ENCODE measurements around the gene USP31.
A peak's percentile ranks its signal among the peaks of the same experiment; 100 is the strongest.

The USP31 gene, protein sequence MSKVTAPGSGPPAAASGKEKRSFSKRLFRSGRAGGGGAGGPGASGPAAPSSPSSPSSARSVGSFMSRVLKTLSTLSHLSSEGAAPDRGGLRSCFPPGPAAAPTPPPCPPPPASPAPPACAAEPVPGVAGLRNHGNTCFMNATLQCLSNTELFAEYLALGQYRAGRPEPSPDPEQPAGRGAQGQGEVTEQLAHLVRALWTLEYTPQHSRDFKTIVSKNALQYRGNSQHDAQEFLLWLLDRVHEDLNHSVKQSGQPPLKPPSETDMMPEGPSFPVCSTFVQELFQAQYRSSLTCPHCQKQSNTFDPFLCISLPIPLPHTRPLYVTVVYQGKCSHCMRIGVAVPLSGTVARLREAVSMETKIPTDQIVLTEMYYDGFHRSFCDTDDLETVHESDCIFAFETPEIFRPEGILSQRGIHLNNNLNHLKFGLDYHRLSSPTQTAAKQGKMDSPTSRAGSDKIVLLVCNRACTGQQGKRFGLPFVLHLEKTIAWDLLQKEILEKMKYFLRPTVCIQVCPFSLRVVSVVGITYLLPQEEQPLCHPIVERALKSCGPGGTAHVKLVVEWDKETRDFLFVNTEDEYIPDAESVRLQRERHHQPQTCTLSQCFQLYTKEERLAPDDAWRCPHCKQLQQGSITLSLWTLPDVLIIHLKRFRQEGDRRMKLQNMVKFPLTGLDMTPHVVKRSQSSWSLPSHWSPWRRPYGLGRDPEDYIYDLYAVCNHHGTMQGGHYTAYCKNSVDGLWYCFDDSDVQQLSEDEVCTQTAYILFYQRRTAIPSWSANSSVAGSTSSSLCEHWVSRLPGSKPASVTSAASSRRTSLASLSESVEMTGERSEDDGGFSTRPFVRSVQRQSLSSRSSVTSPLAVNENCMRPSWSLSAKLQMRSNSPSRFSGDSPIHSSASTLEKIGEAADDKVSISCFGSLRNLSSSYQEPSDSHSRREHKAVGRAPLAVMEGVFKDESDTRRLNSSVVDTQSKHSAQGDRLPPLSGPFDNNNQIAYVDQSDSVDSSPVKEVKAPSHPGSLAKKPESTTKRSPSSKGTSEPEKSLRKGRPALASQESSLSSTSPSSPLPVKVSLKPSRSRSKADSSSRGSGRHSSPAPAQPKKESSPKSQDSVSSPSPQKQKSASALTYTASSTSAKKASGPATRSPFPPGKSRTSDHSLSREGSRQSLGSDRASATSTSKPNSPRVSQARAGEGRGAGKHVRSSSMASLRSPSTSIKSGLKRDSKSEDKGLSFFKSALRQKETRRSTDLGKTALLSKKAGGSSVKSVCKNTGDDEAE (N-terminal part only)

DNA sequence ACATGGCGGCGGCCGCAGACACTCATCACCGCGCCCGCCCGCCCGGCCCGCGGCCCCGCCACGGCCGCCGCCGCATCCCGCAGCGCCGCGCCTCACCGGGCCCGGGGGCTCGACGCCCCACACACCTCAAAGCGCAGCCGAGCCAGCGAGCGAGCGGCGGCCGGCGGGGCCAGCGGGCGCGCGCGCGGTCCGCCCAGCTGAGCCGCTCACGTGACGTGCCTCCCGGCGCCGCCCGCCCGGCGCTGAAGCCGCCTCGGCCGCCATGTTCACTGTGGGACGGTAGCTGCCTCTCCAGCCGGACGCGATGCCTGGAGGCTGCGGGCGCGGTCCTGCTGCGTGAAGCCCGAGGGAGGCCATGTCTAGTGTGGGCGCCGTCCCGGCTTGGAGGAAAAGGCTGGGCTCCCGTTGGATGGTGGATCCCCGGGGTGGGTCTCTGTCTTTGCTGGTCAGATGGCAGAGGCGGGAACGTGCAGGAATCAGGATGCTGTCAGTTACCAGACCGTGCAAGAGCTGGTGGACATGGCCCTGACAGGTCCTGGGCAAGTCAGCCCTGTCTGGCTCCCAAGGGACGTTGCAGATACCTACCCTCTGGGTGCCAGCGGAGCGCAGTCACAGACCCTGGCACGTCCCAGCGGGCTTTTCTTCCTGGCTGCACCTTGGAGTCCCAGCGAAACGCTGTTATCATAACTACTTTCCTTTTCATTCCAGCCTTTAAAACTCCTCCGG lies at the start of gene USP31:
Gene USP31, minus strand, starts transcription at position 186 of the 726 bp plus-strand sequence. Its CDS starts 182 bp downstream, at position 4.
- peak; percentile 94 for DNase-seq

DNA sequence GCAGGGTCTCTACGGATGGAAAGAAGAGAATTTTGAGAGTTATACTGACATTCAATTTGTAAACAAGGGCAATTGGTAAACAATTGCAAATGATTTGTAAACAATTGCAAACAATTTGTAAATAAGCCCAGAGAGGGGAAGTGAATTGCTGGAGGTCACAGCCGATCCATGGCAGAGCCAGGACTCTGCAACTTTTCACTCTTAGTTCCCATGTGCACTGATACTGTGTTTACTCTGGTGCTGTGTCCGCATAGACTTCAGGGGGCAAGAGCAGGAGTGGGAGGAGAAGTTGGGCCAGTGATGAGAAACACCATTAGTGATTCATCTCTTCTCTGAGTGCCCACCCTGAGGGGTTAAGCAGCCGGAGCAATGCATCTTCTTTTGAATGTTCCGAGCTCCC lies 47.3 kb upstream of the USP31 start:
- DNase-seq: no peak

DNA sequence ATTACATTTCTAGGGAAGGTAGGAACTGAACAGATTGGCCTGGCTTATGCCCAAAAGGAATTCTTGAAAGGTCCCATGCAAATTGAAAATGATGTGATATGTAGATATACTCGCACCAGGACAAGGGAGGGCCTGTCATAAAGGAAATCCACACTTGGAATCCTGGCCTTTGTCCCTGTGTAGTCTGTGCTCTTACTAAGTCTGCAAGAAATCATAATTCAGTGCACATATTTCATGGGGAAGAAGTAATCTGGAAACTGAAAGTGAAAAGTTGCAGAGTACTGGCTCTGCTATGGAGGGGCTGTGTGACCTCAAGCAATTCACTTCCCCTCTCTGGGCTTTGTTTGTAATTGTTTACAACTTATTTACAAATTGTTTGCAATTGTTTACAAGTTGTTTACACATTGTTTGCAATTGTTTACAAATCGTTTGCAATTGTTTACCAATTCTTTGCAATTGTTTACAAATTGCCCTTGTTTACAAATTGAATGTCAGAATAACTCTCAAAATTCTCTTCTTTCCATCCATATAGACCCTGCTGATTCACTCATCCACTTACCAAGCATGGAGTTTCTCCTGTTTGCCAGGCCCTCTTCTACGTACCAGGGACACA lies 46.2 kb upstream of the USP31 start:
- peak; percentile 61 for DNase-seq

DNA sequence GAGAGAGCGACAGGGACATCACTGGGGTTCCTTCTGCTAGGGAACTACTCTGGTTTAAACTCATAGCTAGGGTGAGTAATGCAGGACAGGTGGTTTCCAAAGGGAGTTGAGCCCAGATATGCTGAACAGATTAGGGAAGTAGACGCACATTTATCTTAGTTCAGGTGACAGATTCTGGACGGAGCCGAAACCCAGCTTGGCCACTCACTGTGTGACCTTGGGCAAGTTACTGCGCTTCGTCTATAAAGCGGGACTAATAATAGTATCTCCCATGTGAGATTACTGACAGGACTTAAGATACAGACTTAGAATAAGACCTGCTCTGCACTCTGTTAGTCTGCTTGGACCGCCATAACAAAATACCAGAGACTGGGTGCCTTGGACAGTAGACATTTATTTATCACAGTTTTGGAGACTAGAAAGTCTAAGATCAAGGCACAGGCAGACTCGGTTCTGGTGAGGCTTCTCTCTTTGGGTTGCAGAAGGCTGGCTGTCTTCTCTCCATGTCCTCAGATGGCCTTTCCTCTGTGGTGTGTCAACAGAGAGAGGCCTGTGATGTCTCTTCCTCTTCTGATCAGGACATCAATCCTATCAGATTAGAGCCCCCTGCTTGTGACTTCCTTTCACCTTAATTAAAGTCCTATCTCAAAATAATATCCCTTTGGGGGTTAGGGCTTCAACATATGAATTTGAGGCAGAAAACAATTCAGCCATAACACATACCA lies 45.4 kb upstream of the USP31 start:
- peak; percentile 18 for DNase-seq

DNA sequence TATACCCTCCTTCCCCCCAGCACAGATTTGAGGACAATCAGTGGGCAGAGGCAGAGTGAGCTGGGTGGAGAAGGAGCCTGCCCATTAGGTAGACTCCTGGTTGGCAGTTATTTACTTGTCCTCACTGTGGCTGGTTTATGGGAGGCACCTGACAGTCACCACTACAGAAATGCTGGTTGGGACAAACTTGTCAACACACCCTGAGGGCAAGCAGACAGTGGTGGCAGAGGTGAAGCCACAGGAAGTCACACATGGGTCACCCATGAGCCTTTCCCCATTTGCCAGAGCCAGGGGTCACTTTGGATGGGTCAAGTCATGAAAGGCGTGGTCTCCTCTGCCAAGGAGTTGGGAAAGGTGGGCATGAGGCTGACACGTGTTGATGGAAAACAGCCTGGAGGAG lies 39.7 kb upstream of the USP31 start:
- DNase-seq: no peak

DNA sequence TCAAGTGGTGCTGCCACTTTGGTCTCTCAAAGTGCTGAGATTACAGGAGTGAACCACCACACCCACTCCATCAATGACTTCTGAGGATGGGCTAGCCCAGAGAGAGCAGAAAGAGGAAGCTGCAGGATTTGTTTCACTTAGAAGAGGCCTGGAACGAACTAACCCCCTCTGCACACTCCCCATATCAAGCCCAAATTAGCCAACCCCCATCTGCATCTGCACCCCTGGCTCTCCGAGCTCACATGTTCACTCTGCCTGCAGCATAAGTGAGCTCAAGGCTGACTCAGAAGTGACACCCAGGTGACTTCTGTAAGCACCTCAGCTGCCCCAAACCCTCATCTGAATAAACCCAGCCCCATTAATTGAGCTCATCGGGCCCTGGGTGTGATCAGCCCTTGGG lies 38.1 kb upstream of the USP31 start:
- DNase-seq: no peak

DNA sequence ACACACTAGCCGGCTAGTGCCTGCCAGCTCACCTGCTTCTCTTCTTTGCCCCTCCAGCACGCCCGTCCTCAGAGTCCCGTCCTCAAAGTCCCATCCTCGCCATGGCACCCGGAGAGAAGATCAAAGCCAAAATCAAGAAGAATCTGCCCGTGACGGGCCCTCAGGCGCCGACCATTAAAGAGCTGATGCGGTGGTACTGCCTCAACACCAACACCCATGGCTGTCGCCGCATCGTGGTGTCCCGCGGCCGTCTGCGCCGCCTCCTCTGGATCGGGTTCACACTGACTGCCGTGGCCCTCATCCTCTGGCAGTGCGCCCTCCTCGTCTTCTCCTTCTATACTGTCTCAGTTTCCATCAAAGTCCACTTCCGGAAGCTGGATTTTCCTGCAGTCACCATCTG lies 36.9 kb upstream of the USP31 start:
- DNase-seq: no peak

DNA sequence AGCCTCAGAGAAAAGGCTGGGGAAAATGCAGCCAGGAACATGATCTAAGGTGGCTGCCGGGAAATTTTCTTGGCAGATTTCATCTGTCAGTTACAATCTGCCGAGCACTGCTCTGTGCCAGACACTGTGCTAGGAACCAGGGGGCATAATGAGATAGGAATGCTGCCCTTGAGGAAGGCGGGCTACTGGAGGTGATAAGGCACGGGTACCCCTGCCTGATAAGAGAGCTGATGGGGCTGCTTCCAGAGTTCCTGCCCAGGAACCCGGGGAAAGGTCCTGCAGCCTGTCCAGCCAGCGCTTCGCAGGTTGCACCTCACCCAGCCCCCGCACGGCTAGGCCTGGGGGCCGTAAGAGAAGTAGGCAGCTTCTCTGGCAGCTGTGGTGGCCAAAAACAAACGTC lies 36.4 kb upstream of the USP31 start:
- no peak for DNase-seq

DNA sequence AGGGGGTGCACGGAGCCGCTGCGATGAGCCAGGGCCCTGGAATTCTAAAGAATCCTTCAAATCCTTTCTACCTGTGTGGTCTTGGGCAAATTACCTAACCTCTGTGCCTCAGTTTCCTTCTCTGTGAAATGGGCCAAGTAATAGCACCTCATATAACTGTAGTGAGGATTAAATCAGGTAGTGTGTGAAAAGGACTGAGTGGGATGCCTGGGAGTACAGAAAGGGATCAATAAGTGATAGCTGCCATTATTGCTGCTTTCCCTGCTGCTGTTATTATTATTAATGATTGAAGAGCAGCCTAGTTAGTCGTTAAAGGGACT lies 34.3 kb upstream of the USP31 start:
- DNase-seq: no peak

DNA sequence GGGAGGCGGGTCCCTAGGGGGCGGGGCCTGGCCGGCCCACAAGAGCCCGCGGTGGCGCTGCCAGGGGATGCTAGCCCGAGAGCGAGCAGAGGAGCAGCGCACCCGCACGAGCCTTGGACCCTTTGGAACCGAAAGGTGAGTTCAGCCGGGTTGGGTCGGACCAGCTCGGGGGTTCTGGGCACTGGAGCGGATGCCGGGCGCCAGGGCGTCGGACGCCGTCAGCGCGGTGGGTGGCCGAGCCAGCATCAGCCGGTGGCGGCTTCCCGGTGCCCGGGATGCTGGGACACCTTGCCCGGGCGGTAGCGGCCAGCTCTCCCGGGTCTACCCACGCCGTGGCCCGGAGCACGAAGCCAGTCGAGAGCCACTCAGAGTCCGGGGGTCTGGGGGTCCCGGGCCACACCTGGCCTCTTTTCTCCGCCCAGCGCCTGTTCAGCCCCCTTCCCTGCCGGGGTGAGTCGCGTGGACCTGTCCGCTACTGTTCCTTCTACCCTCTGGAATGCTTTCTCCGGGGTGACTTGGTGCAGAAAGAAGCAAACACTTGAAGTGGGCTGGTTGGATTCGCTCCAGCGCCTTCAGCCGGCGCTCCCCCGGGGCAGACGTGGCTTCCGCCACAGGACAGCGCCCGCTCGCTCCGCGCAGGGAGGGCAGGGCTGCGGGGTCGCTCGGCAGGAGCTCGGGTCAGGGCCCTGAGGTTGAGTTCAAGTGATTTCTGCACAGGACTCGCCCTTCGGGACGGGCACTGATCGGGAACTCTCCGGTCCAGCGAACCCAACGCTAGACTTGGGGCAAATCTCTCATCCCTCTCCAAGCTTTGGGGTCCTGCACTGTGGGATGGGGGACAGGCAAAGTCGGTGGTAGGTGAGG lies 33.7 kb upstream of the USP31 start, which contains the start of gene SCNN1G:
Gene SCNN1G, plus strand, starts transcription at position 67 of the 864 bp plus-strand sequence. CDS start 3,527 bp downstream, outside the sequence.
- no peak for DNase-seq

DNA sequence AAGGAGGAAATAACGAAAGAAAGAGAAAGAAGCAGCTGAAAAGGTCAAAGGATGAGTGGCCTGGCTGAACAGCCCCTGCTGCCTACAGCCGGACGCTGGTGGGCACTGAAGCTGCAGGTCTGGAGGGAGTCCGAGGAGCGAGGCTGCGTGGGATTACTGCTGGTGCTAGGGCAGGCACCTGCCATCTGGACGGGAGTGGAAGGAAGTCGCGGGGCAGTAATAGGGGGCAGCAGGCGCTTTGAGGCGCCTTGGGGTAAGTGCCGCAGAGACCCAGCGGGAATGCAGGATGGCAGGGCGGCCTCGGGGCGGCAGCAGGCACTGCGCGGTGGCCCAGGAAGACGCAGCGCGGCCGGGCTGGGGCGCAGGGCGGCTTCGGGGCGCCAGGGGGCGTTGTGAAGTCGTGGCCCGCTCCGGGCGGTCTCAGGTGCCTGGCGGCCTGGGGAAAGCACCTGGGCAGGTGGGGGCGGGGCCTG lies 33.0 kb upstream of the USP31 start:
- DNase-seq: peak; percentile 55

DNA sequence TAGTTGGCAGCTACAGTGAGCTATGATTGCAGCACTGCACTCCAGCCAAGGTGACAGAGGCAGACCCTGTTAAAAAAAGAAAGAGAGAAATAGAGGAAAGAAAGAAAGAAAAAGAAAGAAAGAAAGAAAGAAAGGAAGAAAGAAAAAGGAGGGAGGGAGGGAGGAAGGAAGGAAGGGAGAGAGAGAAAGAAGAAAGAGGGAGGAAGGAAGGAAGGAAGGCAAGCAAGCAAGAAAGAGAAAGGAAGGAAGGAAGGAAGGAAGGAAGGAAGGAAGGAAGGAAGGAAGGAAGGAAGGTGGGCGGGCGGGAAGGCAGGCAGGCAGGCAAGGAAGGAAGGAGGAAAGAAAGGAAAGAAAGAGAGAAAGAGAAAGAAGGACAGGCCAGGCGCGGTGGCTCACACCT lies 32.3 kb upstream of the USP31 start:
- DNase-seq: no peak

DNA sequence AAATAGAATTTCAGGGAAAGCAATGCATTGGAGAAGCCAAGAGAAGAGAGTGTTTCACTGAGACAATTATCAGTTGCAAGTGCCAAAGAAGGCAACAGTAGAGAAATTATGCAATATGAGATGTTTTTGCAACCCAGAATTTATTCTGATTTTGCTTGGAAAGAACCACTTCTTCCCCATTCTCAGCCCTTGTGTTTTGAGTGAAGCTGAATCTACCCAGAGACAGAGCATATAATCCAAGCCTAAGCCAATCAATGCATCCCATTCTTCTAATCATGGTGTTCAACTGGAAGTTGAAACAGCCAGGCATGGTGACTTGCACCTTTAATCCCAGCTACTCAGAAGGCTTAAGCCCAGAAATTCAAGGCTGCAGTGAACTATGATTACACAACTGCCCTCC lies 26.4 kb upstream of the USP31 start:
- peak; percentile 25 for DNase-seq

DNA sequence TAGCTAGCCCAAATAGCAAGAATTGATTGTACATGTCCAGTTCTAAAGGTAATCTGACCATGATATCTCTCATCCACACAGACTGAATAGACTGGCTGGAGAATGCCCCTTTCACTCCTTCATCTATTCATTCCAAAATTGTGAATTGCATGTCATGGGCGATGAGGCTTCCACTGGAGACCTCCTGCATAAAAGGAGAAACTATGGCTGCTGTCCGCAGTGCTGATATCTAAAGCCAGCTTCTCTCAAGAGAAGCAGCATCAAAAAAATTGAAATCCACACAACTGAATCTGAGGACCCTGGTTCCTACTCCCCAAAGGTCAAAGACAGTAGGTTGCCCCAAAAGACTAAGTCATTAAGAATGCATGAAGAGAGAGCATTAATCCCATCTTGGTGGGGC lies 25.4 kb upstream of the USP31 start:
- DNase-seq: no peak

DNA sequence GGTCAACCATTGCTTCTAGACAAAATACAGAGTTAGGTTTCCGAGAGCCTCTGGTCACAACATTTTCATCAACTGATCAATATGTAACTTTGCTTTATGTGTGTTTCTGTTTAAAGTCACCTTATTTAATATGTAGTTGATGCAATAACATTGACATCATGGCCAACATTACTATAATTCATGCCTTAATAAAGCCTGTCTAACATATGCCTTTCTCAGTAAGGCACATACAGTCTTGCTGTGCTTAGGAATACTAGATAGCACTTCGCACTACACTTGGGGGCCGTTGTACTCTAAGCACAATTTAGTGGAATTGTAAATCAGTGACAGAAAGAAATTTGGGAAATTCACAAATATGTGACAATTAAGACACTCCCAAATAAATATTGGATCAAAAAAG lies 23.7 kb upstream of the USP31 start:
- no peak for DNase-seq

DNA sequence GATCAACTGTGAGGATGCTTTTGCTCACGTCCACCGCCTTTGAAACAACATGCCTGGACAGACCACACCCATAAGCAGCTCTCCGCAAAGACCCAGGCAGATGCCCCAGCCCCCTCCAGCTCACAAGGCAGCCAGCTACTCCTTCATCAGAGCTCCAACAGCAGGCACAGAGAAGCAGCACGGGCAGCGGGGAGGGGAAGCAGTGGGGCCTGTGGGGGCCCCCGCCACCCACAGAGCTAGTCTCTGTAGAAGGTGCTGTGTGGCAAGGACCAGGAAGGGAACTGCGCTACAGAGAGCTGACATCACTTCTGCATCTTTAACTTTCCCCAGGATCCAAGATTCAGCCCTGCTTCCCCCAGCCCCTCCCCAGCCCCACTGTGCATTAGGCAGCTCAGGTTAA lies 23.3 kb upstream of the USP31 start:
- DNase-seq: no peak

DNA sequence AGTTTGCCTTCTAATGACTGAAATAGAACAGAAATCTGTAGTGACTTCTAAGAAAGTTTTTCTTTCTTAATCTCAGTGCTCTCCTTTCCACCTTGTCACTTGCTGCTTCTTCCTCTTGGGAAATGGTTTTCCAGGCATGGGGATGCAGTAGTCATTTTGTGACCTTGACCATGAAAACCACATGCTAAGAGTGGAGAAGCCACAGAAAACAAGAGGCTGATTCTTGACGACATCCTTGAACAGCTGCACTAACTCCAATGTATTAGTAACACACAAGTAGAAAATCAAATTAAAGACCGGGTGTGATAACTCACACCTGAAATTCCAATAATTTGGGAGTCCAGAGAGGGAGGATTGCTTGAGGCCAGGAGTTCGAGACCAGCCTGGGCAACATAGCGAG lies 15.5 kb upstream of the USP31 start:
- DNase-seq: no peak

DNA sequence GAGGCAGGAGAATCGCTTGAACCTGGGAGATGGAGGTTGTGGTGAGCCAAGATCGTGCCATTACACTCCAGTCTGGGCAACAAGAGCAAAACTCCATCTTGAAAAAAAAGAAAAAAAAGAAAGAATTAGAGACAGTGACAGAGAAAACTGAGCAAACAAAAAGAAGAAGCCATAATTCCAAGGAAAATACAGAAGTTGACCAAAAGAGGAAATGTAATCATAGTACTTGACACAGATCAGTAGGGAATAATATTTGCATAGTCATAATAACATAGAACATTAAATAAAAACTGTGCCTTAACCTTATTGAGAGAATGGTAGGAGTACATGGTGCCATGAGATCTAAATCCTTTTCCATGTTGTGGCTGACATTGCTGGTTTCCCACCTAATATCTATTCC lies 14.7 kb upstream of the USP31 start:
- DNase-seq: peak; percentile 21

DNA sequence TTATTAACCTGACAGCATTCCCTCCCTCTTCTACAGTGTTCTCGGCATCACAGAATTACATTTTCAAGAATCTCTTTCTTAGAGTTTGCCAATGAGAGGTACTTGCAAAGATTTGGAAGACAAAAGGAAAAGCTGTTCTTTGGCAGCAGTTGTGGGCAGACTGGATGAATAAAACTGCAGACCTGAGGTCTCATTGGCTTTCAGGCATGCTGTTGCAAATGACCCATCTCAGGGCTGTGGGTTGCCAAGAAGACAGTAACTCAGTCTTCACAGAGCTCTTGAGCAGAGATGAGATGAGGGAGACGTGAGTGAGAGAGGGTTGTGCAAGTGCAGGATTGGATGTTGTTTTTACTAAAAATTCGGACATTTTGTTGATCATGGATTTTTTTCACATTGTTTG lies 11.3 kb upstream of the USP31 start:
- DNase-seq: no peak

DNA sequence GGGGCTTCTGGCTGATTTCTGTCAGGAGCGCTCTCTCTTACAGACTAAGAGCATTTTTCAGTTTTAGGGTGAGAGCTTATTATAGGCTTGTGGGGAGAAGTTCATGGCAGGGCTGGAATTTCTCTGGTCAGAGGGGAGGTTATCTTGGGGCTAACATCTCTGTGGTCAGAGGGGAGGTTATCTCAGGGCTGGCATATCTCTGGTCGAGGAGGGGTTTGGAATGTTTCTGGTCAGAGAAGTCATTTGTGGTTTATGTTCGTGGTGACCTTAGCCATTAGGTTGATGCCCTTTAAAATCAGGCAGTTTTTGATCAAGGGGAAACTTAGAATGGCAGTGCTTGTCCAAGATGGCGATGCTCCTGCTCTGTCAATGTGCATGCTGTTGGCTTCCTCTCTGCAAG lies 10.8 kb upstream of the USP31 start:
- no peak for DNase-seq

Data from inflammatory macrophage treated with lipopolysaccharide for 4 hours (primary cell).